Neural cell (in vitro differentiated cells): ENCODE data around the gene BUD31.

ENCODE experiments used
- EP300 ChIP-seq: fragments of 450-650 bp; conservative IDR thresholded peaks from 2 replicates; pipeline ENCODE4 v1.6.1; 2014; ENCODE audit warnings: antibody characterized with exemption, mild to moderate bottlenecking, moderate library complexity; ENCODE audit not compliant: poor library complexity, severe bottlenecking
- EZH2 ChIP-seq: fragments of 200-600, 300-800 bp; shearing (Covaris generic), sonication (generic); IDR thresholded peaks from 2 replicates; pipeline ENCODE4 v1.6.1; 2014; ENCODE audit warnings: antibody characterized with exemption, low read length, borderline replicate concordance, mild to moderate bottlenecking; ENCODE audit not compliant: insufficient read depth, poor library complexity, severe bottlenecking
- POLR2AphosphoS5 ChIP-seq: IDR thresholded peaks from 2 replicates; pipeline ENCODE4 v1.6.1; 2012
- RAD21 ChIP-seq: fragments of 450-650 bp; conservative IDR thresholded peaks from 2 replicates; pipeline ENCODE4 v1.6.1; 2014; ENCODE audit warnings: antibody characterized with exemption, mild to moderate bottlenecking, moderate library complexity
- SMC3 ChIP-seq: fragments of 450-650 bp; conservative IDR thresholded peaks from 2 replicates; pipeline ENCODE4 v1.6.1; 2014; ENCODE audit warnings: antibody characterized with exemption, mild to moderate bottlenecking, moderate library complexity; ENCODE audit not compliant: poor library complexity
- TAF1 ChIP-seq: IDR thresholded peaks from 2 replicates; pipeline ENCODE4 v1.6.1; 2012; ENCODE audit warnings: low read depth
- TF ChIP-seq, protein P1 (sequence below): fragments of 450-650 bp; IDR thresholded peaks from 2 replicates; pipeline ENCODE4 v1.5.1; 2014; ENCODE audit warnings: antibody characterized with exemption, mild to moderate bottlenecking, moderate library complexity; ENCODE audit not compliant: poor library complexity, severe bottlenecking
- TF ChIP-seq, protein P2 (sequence below): IDR thresholded peaks from 2 replicates; pipeline ENCODE4 v1.6.1; 2012; ENCODE audit warnings: borderline replicate concordance

DNA sequence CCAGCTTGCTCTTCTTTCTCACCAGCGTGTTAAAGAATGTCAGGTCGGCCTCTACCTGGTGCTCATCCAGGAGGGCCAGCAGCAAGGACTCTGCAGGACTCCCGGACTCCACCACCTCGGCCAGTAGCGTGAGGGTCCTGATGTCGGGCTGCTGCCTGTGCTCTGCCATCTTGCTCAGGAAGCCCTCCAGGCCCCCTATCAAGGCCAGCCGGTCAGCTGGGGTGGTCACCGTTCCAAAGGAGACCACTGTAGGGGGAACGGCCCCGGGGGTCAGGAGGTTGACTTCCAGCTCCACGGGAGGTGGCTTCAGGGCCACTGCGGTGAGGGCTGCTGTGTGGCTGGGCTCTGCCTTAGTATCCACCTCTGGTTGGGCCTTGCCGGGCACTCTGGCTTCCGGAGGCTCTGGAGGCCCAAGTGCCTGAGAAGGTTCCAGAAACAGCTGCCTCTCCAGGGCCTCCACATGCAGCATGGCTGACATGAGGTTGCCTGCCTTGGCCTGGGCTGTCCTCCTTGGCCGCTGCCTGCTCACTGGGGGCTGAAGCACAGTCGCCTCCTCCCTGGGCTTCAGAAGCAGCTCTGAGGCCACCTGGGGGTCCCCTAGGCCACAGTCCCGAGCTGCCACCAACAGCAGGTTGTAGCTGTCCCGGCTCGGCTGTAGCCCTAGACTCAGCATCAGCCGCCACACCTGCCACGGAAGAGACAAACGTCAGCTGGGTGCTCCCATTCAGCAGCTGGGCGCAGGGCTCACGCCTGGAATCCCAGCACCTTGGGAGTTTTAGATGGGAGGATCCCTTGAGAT lies 16.4 kb downstream of the BUD31 start:
- TF ChIP-seq, protein P1, sequence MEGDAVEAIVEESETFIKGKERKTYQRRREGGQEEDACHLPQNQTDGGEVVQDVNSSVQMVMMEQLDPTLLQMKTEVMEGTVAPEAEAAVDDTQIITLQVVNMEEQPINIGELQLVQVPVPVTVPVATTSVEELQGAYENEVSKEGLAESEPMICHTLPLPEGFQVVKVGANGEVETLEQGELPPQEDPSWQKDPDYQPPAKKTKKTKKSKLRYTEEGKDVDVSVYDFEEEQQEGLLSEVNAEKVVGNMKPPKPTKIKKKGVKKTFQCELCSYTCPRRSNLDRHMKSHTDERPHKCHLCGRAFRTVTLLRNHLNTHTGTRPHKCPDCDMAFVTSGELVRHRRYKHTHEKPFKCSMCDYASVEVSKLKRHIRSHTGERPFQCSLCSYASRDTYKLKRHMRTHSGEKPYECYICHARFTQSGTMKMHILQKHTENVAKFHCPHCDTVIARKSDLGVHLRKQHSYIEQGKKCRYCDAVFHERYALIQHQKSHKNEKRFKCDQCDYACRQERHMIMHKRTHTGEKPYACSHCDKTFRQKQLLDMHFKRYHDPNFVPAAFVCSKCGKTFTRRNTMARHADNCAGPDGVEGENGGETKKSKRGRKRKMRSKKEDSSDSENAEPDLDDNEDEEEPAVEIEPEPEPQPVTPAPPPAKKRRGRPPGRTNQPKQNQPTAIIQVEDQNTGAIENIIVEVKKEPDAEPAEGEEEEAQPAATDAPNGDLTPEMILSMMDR: no peak
- no peak for TF ChIP-seq TAF1
- no peak for TF ChIP-seq RAD21
- TF ChIP-seq POLR2AphosphoS5: no peak
- no peak for TF ChIP-seq SMC3
- TF ChIP-seq EP300: no peak
- TF ChIP-seq EZH2: no peak
- TF ChIP-seq, protein P2, sequence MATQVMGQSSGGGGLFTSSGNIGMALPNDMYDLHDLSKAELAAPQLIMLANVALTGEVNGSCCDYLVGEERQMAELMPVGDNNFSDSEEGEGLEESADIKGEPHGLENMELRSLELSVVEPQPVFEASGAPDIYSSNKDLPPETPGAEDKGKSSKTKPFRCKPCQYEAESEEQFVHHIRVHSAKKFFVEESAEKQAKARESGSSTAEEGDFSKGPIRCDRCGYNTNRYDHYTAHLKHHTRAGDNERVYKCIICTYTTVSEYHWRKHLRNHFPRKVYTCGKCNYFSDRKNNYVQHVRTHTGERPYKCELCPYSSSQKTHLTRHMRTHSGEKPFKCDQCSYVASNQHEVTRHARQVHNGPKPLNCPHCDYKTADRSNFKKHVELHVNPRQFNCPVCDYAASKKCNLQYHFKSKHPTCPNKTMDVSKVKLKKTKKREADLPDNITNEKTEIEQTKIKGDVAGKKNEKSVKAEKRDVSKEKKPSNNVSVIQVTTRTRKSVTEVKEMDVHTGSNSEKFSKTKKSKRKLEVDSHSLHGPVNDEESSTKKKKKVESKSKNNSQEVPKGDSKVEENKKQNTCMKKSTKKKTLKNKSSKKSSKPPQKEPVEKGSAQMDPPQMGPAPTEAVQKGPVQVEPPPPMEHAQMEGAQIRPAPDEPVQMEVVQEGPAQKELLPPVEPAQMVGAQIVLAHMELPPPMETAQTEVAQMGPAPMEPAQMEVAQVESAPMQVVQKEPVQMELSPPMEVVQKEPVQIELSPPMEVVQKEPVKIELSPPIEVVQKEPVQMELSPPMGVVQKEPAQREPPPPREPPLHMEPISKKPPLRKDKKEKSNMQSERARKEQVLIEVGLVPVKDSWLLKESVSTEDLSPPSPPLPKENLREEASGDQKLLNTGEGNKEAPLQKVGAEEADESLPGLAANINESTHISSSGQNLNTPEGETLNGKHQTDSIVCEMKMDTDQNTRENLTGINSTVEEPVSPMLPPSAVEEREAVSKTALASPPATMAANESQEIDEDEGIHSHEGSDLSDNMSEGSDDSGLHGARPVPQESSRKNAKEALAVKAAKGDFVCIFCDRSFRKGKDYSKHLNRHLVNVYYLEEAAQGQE: no peak
